KOPT-K1 (cell line): ENCODE data around the gene SBF1.
"Not testable (repeated sequence)": the region's sequence is repeated elsewhere in the genome, so short reads cannot be mapped to it uniquely, and the experiment has no call there.

ENCODE experiments used
- H3K27ac ChIP-seq: fragments of 200-600 bp; sonication (generic); 2 replicates; pipeline ENCODE4 v1.5.1; 2016; ENCODE audit warnings: antibody characterized with exemption, mild to moderate bottlenecking, low read depth, low read length; ENCODE audit not compliant: poor library complexity, severe bottlenecking
- H3K36me3 ChIP-seq: fragments of 200-600 bp; sonication (generic); 2 replicates; pipeline ENCODE4 v1.5.1; 2017; ENCODE audit warnings: antibody characterized with exemption, mild to moderate bottlenecking, low read length, moderate library complexity; ENCODE audit not compliant: insufficient read depth
- H3K9me3 ChIP-seq: fragments of 200-600 bp; sonication (generic); 2 replicates; pipeline ENCODE4 v1.5.1; 2017; ENCODE audit warnings: antibody characterized with exemption, low read length, mild to moderate bottlenecking; ENCODE audit not compliant: insufficient read depth, poor library complexity, severe bottlenecking

SBF1 gene

GRCh38 chr22:50399751-50400331 lies 75.0 kb downstream of the SBF1 start:
- Histone ChIP-seq H3K36me3 (peaks cover 74% of the 10 kb centered on the region), H3K27ac (no peak overlapping the region), H3K9me3 (no peaks in the 10 kb centered on the region)

GRCh38 chr22:50398831-50399648 lies 75.8 kb downstream of the SBF1 start:
- peaks cover 76% of the 10 kb centered on the region for H3K36me3 ChIP-seq
- no peaks in the 10 kb centered on the region for H3K9me3 ChIP-seq
- no peak overlapping the region for H3K27ac ChIP-seq

- not testable (repeated sequence) for H3K27ac ChIP-seq, H3K9me3 ChIP-seq
- peaks cover 75% of the 10 kb centered on the region for H3K36me3 ChIP-seq
Observed at GRCh38 chr22:50397371-50398060, 77.3 kb downstream of the SBF1 start.

DNA sequence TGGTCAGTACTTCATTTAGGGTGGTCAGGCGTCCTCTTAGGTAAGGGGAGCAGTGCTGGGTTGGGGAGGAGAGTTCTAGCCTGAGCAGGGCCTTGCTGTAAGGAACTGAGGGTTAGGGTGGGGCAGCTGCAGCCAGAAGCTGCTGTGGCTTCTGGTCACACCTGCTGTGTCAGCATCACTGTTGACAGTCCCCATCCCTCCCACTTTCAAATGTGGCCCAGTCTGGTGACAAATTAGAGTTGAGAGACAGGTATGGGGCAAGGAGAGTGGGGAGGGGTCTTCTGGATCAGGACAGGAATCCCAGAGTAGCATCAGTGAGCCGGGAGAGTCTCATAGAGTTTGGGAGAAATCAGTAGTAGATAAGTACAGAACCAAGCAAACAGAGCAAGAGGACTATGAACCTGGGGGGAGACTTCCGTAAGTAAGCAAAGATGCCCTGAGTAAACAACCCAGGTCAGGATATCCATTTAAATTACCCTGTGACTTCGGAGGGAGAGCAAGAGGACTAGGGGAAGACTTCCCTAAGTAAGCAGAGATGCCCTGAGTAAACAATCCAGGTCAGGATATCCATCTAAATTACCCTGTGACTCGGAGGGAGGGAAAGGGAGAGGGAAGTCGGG lies 78.0 kb downstream of the SBF1 start:
- H3K27ac ChIP-seq, result no peak overlapping the region
- H3K36me3 ChIP-seq, result peaks cover 75% of the 10 kb centered on the region
- H3K9me3 ChIP-seq, result no peaks in the 10 kb centered on the region
